Measurements from ENCODE around the gene RASGRP2.

The RASGRP2 gene

DNA sequence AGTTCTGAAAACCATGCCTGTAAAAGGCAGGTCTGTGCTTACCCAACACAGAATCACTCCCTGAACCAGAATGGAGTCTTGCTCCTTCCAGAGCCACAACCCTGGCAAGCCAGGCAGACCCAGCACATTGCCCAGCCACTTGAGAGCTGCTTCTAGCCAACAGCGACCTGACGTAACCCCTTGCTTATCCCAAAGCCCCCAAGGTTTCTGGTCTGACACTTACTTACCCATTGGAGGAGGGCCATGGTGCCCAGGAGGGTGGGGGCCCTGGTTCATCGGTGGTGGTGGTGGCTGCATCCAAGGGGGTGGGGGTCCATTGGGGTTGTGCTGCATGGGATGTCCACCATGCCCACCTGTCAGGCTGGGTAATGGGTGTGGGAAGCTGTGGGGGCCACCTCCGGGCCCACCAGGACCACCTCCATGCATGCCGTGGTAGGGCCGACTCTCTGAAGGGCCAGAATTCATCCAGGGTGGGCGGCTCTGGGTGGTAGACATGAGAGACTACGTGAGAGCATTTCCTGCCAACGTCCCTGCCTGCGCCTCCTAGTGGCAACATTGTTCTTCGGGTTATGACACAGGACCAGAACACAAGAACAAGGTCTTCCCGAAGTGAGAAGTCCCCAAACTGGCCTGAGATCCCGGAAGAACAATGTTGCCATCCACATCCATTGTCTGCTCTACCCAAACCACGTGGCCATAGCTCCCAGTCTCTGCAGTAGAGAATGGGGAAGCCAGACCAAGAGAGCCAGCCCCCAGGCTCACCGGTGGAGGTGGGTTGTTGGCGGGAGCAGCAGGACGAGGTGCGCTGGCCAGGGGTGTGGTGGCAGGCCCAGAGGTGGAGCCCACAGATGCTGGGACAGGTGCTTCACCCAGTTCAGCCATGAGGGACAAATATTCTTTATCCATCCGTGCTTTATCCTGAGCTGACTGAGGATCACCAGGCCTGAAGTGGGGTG lies 23.7 kb upstream of the RASGRP2 start:
- DNase-seq: peak; percentile 83
- H3K27ac ChIP-seq: no peak overlapping the region
- peaks cover 98% of the 10 kb centered on the region for H3K36me3 ChIP-seq
- no peaks in the 10 kb centered on the region for H3K9me3 ChIP-seq (ENCODE audit: severe bottlenecking)
- H3K27me3 ChIP-seq (ENCODE audit: insufficient read depth, low read depth, severe bottlenecking): no peaks in the 10 kb centered on the region
- peak; percentile 84 for TF ChIP-seq CTCF (IDR thresholded peaks at IDR 0.05; ENCODE audit: low read depth, low read length)
- no peak overlapping the region for H3K4me3 ChIP-seq (ENCODE audit: low read depth, low read length)

GRCh38 chr11:64766881-64767280 lies 22.9 kb upstream of the RASGRP2 start:
- DNase-seq: no peak
- Histone ChIP-seq H3K9me3 (ENCODE audit: severe bottlenecking) (no peaks in the 10 kb centered on the region), H3K27ac (no peak overlapping the region), H3K27me3 (ENCODE audit: insufficient read depth, low read depth, severe bottlenecking) (no peaks in the 10 kb centered on the region), H3K4me3 (ENCODE audit: low read depth, low read length) (no peak overlapping the region), H3K36me3 (peaks cover 92% of the 10 kb centered on the region)
- TF ChIP-seq CTCF (IDR thresholded peaks at IDR 0.05; ENCODE audit: low read depth, low read length): no peak

- H3K4me3 ChIP-seq (ENCODE audit: low read depth, low read length): no peak overlapping the region
- H3K27me3 ChIP-seq (ENCODE audit: insufficient read depth, low read depth, severe bottlenecking): no peaks in the 10 kb centered on the region
- no peak for TF ChIP-seq CTCF (IDR thresholded peaks at IDR 0.05; ENCODE audit: low read depth, low read length)
- H3K9me3 ChIP-seq (ENCODE audit: severe bottlenecking): no peaks in the 10 kb centered on the region
- no peak for DNase-seq
- H3K36me3 ChIP-seq: peaks cover 83% of the 10 kb centered on the region
- H3K27ac ChIP-seq: no peak overlapping the region
Observed at GRCh38 chr11:64765851-64766665, 22.1 kb upstream of the RASGRP2 start.

DNA sequence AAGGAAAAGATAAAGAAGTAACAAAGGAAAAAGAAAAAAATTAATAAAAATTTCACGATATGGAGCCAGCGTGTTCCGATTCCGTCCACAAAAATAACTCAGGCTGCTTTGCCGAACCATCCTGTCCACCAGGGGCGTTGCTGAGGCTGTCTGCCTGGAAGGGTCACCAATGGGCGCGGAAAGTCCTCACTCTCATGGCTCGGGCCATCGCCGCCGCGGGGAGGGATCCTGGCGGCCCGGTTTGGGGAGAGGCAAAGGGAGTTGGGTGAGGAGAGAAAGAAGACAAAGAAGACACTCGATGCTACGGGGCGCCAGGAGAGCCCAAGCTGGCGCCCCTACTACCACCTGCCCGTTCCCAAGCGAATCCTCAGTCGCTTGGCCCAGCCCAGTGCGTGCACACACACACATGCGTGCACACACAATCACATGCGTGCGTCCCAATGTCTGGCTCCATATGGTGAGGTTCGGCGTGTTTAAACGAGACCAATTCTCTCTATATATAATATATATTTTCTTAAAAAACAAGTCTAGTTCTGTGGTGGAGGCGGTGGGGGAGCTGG lies 21.4 kb upstream of the RASGRP2 start:
- Histone ChIP-seq H3K36me3 (peaks cover 77% of the 10 kb centered on the region), H3K27me3 (ENCODE audit: insufficient read depth, low read depth, severe bottlenecking) (no peaks in the 10 kb centered on the region), H3K27ac (no peak overlapping the region), H3K9me3 (ENCODE audit: severe bottlenecking) (no peaks in the 10 kb centered on the region), H3K4me3 (ENCODE audit: low read depth, low read length) (no peak overlapping the region)
- no peak for DNase-seq
- TF ChIP-seq CTCF (IDR thresholded peaks at IDR 0.05; ENCODE audit: low read depth, low read length): peak; percentile 51

DNA sequence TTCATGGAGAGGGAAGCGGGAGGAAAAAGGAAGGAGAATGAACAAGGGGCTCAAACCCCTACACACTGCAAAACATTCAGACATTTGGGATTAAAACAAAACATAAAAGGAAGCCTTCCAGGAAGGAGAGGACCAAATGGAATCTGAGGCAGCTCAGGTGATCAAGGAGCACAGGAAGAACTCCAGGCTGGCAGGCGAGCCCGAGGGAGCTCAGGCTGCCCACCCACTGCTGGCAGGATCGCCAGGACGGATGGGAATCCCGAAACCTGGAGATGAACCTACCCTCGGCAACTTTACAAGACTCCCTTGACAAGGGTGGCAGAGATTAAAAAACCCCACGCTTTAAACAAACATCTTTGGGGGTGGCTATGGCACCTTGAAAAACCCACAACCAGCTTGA lies 20.8 kb upstream of the RASGRP2 start:
- H3K36me3 ChIP-seq: peaks cover 70% of the 10 kb centered on the region
- H3K4me3 ChIP-seq (ENCODE audit: low read depth, low read length): no peak overlapping the region
- TF ChIP-seq CTCF (IDR thresholded peaks at IDR 0.05; ENCODE audit: low read depth, low read length): no peak

More for the DNA sequence above, 20.8 kb upstream of the RASGRP2 start:
- Histone ChIP-seq H3K27me3 (ENCODE audit: insufficient read depth, low read depth, severe bottlenecking) (no peaks in the 10 kb centered on the region), H3K27ac (no peak overlapping the region), H3K9me3 (ENCODE audit: severe bottlenecking) (no peaks in the 10 kb centered on the region)
- DNase-seq: no peak

Data from WERI-Rb-1 (cell line).